AG09319 (cell line): ENCODE measurements around the gene RPS6KA3.

Experiments
- DNase-seq: peaks from one replicate; pipeline ENCODE4 v3.0.0-alpha.2; 2010; ENCODE audit warnings: low read depth; ENCODE audit errors: extremely low read depth
- CTCF ChIP-seq: IDR thresholded peaks from 2 replicates; pipeline ENCODE4 v1.5.1; 2011; ENCODE audit warnings: low read depth, mild to moderate bottlenecking, inconsistent platforms, low read length, moderate library complexity

Gene RPS6KA3

GRCh38 chrX:20231598-20231997 lies 35.1 kb downstream of the RPS6KA3 start:
- no peak for DNase-seq

GRCh38 chrX:20230406-20230805 lies 36.3 kb downstream of the RPS6KA3 start:
- DNase-seq = no peak
- TF ChIP-seq CTCF = no peak

More at GRCh38 chrX:20231598-20231997, 35.1 kb downstream of the RPS6KA3 start:
- no peak for TF ChIP-seq CTCF

- no peak for TF ChIP-seq CTCF
- no peak for DNase-seq
These were observed 37.6 kb downstream of the RPS6KA3 start for GRCh38 chrX:20229155-20229554.

- no peak for DNase-seq
- no peak for TF ChIP-seq CTCF
These were observed 38.5 kb downstream of the RPS6KA3 start for GRCh38 chrX:20228245-20228644.

GRCh38 chrX:20227116-20227515 lies 39.6 kb downstream of the RPS6KA3 start:
- no peak for DNase-seq
- TF ChIP-seq CTCF = no peak

GRCh38 chrX:20225488-20225833 lies 41.2 kb downstream of the RPS6KA3 start:
- DNase-seq = no peak

GRCh38 chrX:20224814-20225487 lies 41.8 kb downstream of the RPS6KA3 start:
- no peak for TF ChIP-seq CTCF
- no peak for DNase-seq

More at GRCh38 chrX:20225488-20225833, 41.2 kb downstream of the RPS6KA3 start:
- no peak for TF ChIP-seq CTCF
